RWPE2 (cell line): ENCODE results near the gene DNAJB14.
A peak's percentile ranks its signal among the peaks of the same experiment; 100 is the strongest.

Experiments used
- ATAC-seq: fragments of 200-7000 bp; cut with Tn5 transposase; 3 replicates; pipeline ENCODE4 v1.9.1; 2021; ENCODE audit warnings: low read depth
- DNase-seq: peaks from one replicate; pipeline ENCODE4 v3.0.0-alpha.2; 2020; ENCODE audit warnings: low spot score
- H3K27ac ChIP-seq: fragments of 450-650 bp; 2 replicates; pipeline ENCODE4 v1.5.1; 2017; ENCODE audit warnings: mild to moderate bottlenecking; ENCODE audit not compliant: poor library complexity, severe bottlenecking
- H3K27me3 ChIP-seq: fragments of 250-450 bp; sonication (Bioruptor Pico); 2 replicates; pipeline ENCODE4 v1.5.1; 2021; ENCODE audit warnings: mild to moderate bottlenecking, moderate library complexity; ENCODE audit not compliant: insufficient read depth, poor library complexity, severe bottlenecking
- H3K36me3 ChIP-seq: fragments of 250-450 bp; sonication (Bioruptor Pico); 2 replicates; pipeline ENCODE4 v1.5.1; 2020; ENCODE audit warnings: low read depth, mild to moderate bottlenecking, moderate library complexity
- H3K4me1 ChIP-seq: fragments of 250-450 bp; sonication (Bioruptor Pico); 2 replicates; pipeline ENCODE4 v1.5.1; 2021; ENCODE audit warnings: mild to moderate bottlenecking, moderate library complexity; ENCODE audit not compliant: insufficient read depth, poor library complexity, severe bottlenecking
- H3K4me3 ChIP-seq: fragments of 250-450 bp; sonication (Bioruptor Pico); 2 replicates; pipeline ENCODE4 v1.5.1; 2021; ENCODE audit warnings: mild to moderate bottlenecking, moderate library complexity; ENCODE audit not compliant: severe bottlenecking
- H3K9me3 ChIP-seq: fragments of 250-450 bp; sonication (Bioruptor Pico); 2 replicates; pipeline ENCODE4 v1.5.1; 2021; ENCODE audit warnings: mild to moderate bottlenecking, moderate library complexity; ENCODE audit not compliant: severe bottlenecking
- TF ChIP-seq, protein P1 (sequence below): fragments of 450-650 bp; IDR thresholded peaks from one replicate; pipeline ENCODE4 v1.5.1; 2017; ENCODE audit warnings: mild to moderate bottlenecking, moderate library complexity; ENCODE audit not compliant: poor library complexity, severe bottlenecking

DNAJB14 gene

DNA sequence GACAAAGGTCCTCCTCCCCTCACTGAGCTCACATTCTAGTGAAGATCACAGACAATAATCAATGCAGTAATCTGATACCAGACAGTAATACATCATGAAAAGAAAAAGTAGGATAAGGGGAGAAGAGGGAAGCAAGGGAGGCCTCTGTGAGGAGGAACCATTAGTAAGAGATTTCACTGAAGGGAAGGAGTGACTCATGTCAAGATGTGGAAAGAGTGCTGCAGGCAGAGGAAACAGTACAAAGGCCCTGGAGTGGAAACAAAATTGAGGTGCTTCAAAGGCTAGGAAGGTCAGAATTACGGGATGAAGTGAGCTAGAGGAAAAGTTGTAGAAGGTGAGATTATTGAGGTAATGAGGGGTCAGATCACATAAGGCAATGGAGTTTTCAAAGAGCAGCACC lies 90.3 kb downstream of the DNAJB14 start:
- no peaks in the 10 kb centered on the region for H3K9me3 ChIP-seq
- TF ChIP-seq, protein P1, sequence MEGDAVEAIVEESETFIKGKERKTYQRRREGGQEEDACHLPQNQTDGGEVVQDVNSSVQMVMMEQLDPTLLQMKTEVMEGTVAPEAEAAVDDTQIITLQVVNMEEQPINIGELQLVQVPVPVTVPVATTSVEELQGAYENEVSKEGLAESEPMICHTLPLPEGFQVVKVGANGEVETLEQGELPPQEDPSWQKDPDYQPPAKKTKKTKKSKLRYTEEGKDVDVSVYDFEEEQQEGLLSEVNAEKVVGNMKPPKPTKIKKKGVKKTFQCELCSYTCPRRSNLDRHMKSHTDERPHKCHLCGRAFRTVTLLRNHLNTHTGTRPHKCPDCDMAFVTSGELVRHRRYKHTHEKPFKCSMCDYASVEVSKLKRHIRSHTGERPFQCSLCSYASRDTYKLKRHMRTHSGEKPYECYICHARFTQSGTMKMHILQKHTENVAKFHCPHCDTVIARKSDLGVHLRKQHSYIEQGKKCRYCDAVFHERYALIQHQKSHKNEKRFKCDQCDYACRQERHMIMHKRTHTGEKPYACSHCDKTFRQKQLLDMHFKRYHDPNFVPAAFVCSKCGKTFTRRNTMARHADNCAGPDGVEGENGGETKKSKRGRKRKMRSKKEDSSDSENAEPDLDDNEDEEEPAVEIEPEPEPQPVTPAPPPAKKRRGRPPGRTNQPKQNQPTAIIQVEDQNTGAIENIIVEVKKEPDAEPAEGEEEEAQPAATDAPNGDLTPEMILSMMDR = no peak
- H3K36me3 ChIP-seq = peaks cover 30% of the 10 kb centered on the region
- H3K27me3 ChIP-seq = no peaks in the 10 kb centered on the region
- no peaks in the 10 kb centered on the region for H3K4me1 ChIP-seq
- ATAC-seq = peak; percentile 99
- no peak overlapping the region for H3K4me3 ChIP-seq
- no peak for DNase-seq
- H3K27ac ChIP-seq = no peak overlapping the region

DNA sequence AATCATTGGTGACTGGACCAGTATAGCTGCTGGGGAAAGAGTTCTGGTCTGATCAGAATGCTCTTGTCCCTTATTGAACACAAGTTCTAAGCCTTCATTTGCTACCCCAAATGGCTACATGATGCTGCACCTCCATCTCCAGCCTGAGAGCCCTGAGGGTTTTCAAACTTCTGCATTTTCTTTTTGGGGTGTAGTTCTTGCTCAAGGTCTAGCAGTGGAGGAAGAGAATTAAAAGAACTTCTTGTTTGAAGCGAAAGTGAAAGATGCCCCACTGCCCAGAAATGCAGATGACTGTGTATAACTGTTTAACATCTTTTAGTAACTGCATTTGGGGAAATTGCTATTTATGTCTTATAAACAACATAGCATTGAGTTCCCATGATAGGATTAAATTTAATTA lies 90.7 kb downstream of the DNAJB14 start:
- ATAC-seq = no peak
- no peaks in the 10 kb centered on the region for H3K27me3 ChIP-seq
- no peak for DNase-seq
- H3K36me3 ChIP-seq = peaks cover 30% of the 10 kb centered on the region
- no peaks in the 10 kb centered on the region for H3K9me3 ChIP-seq
- H3K27ac ChIP-seq = no peak overlapping the region
- no peaks in the 10 kb centered on the region for H3K4me1 ChIP-seq
- TF ChIP-seq, protein P1 = no peak
- no peak overlapping the region for H3K4me3 ChIP-seq

DNA sequence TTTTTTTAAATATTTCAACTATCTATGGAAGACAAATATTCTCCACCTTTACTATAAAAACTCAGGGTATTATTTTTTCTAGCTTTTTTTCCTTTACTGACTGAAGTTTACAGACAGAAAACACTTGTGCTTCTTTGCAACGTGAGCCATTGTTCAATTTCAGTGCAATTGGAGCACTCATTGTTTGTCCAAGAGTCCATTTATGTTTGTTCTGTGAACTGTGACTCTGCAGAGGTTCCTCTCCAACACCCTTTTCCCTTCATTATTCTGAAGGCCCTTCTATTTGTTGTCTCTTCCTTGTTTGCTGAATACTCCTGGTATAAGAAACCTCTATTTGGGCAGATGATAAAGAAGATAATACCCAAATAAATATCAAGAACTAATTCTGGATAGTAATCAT lies 92.4 kb downstream of the DNAJB14 start:
- no peaks in the 10 kb centered on the region for H3K27me3 ChIP-seq
- DNase-seq (no peak), ATAC-seq (no peak)
- H3K9me3 ChIP-seq = no peaks in the 10 kb centered on the region
- TF ChIP-seq, protein P1 = no peak
- H3K4me1 ChIP-seq = no peaks in the 10 kb centered on the region
- H3K36me3 ChIP-seq = peaks cover 30% of the 10 kb centered on the region
- no peak overlapping the region for H3K27ac ChIP-seq
- H3K4me3 ChIP-seq = no peak overlapping the region

DNA sequence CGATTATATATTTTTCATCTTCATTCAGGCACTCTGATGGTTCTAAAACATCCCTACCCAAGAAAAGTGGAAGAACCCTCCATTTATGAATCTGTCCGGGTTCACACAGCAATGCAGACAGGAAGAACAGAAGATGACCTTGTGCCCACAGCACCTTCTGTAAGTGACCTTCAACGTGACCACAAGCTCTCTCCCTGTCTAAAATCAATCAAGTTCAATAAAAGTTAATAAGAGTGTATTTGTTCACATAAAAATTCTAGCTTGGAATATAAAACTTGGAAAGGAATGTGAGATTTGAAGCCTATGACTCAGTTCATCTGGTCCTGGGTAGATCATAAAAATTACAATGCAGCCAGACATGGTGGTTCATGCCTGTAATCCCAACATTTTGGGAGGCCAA lies 93.2 kb downstream of the DNAJB14 start:
- no peak for DNase-seq
- Histone ChIP-seq H3K36me3 (peaks cover 27% of the 10 kb centered on the region), H3K9me3 (no peaks in the 10 kb centered on the region), H3K27ac (no peak overlapping the region), H3K4me3 (no peak overlapping the region), H3K27me3 (no peaks in the 10 kb centered on the region), H3K4me1 (no peaks in the 10 kb centered on the region)
- TF ChIP-seq, protein P1 = no peak
- ATAC-seq = no peak

DNA sequence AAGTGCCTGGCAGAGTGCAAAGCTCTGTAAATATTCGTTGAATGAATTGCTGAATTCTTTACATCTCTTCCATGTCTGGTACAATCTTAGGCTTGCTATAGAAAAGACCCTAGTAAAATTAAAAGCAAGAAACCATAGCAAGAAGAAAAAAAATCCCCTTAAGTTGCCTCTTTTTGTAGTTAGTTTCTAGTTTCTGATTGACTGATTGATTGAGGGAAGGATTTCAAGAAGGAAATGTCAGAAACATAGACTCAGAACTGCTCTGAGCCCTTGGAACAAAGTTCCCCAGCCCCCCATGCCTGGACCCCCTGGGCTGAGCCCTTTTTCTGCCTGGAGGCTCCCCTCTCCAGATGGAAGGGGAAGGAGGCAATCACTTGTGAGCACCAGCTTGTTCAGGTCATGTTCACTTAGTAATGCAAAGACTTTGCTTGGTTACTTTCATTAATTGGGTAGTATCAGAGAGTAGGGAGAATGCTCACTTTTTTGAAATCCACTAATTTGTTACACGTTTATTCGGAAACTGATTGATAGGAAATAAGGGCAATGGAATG lies 94.1 kb downstream of the DNAJB14 start:
- ATAC-seq (no peak), DNase-seq (no peak)
- Histone ChIP-seq H3K27me3 (no peaks in the 10 kb centered on the region), H3K4me1 (no peaks in the 10 kb centered on the region), H3K36me3 (peaks cover 21% of the 10 kb centered on the region), H3K9me3 (no peaks in the 10 kb centered on the region), H3K4me3 (no peak overlapping the region), H3K27ac (no peak overlapping the region)
- TF ChIP-seq, protein P1 = no peak
